T-cell (primary cell): ENCODE measurements around the gene LUZP2. TPM values are rescaled to one million over a fixed set of nuclear protein-coding genes. Genes with fewer than 3 reads are reported as not detected.
"Not testable (repeated sequence)": the region's sequence is repeated elsewhere in the genome, so short reads cannot be mapped to it uniquely, and the experiment has no call there.

Experiments used
- ATAC-seq, 4 experiments: fragments of 200-7000 bp in 3 of 4; fragments of 150-1000 bp in 1 of 4; cut with Tn5 transposase; replicated peaks in 1 of 4; 1 replicate in 3 of 4; 2 replicates in 1 of 4; pipeline ENCODE4 v1.10.0; 2021; ENCODE audit warnings: moderate library complexity in 3 of 4, mild to moderate bottlenecking in 2 of 4, moderate number of reproducible peaks in 1 of 4
- CTCF ChIA-PET, 2 donors: fragments of 300-600 bp; sonication (Branson Sonifier 250); formaldehyde crosslinking; loops; one replicate each; lab custom pipeline; 2022; ENCODE audit warnings: antibody characterized with exemption in 2 of 2; lab: Charles Lee
- POLR2A ChIA-PET, 2 donors: fragments of 300-600 bp; sonication (Branson Sonifier 250); formaldehyde crosslinking; loops; one replicate each; lab custom pipeline; 2022; ENCODE audit warnings: antibody characterized with exemption in 2 of 2; lab: Charles Lee
- DNase-seq, 35 experiments: peaks; one replicate each; pipeline versions ENCODE4 v3.0.0 to v3.0.0-alpha.2; 2013 to 2023
- H3K27ac ChIP-seq: one replicate; pipeline ENCODE4 v1.5.1; 2013; ENCODE audit warnings: low read length
- H3K27me3 ChIP-seq, 2 experiments: replicated peaks in 1 of 2; 1 replicate in 1 of 2; 2 replicates in 1 of 2; pipeline versions ENCODE4 v1.6.1 to v1.7.0; 2013; ENCODE audit warnings: low read length in 1 of 2, mixed read lengths in 1 of 2; ENCODE audit not compliant: control insufficient read depth in 2 of 2, insufficient read depth in 2 of 2; ENCODE audit errors: extremely low read depth in 1 of 2
- H3K36me3 ChIP-seq, 2 donors: 1 replicate in 1 of 2; 2 replicates in 1 of 2; pipeline versions ENCODE4 v1.6.1 to v1.7.0; 2013; ENCODE audit warnings: low read length in 1 of 2; ENCODE audit not compliant: control insufficient read depth in 2 of 2, insufficient read depth in 1 of 2; ENCODE audit errors: extremely low read depth in 1 of 2
- H3K4me1 ChIP-seq, 2 experiments: 1 replicate in 1 of 2; 2 replicates in 1 of 2; pipeline versions ENCODE4 v1.6.1 to v1.7.0; 2013; ENCODE audit warnings: low read length in 2 of 2, mixed read lengths in 1 of 2; ENCODE audit not compliant: insufficient read depth in 2 of 2, control insufficient read depth in 1 of 2; ENCODE audit errors: extremely low read depth in 1 of 2
- H3K4me3 ChIP-seq, 2 donors: 1 replicate in 1 of 2; 2 replicates in 1 of 2; pipeline versions ENCODE4 v1.5.1 to v1.7.0; 2013; ENCODE audit warnings: mild to moderate bottlenecking in 2 of 2, low read length in 1 of 2, moderate library complexity in 1 of 2; ENCODE audit not compliant: control insufficient read depth in 1 of 2; ENCODE audit errors: extremely low read depth in 1 of 2
- H3K9me3 ChIP-seq: 2 replicates; pipeline ENCODE4 v1.7.0; 2013
- H3K27ac Mint-ChIP-seq, 2 donors: one replicate each; pipeline ENCODE4 v1.8.0; 2020 to 2021; ENCODE audit warnings: mild to moderate bottlenecking in 2 of 2, mixed read lengths in 2 of 2
- H3K27me3 Mint-ChIP-seq, 2 donors: one replicate each; pipeline ENCODE4 v1.8.0; 2021 to 2022; ENCODE audit warnings: mixed read lengths in 2 of 2
- H3K36me3 Mint-ChIP-seq: one replicate; pipeline ENCODE4 v1.8.0; 2021; ENCODE audit warnings: mixed read lengths
- H3K4me1 Mint-ChIP-seq, 3 donors: one replicate each; pipeline ENCODE4 v1.8.0; 2020 to 2022; ENCODE audit warnings: mixed read lengths in 3 of 3, mild to moderate bottlenecking in 1 of 3
- H3K4me3 Mint-ChIP-seq, 3 donors: one replicate each; pipeline ENCODE4 v1.8.0; 2020 to 2022; ENCODE audit warnings: mild to moderate bottlenecking in 3 of 3, mixed read lengths in 3 of 3, moderate library complexity in 3 of 3
- H3K9me3 Mint-ChIP-seq, 3 donors: one replicate each; pipeline ENCODE4 v1.8.0; 2020 to 2022; ENCODE audit warnings: mixed read lengths in 3 of 3
- WGBS: methylation state at CpG from one replicate; pipeline ENCODE4 v1.1.5; 2013; ENCODE audit warnings: missing lambda C conversion rate; ENCODE audit not compliant: insufficient coverage; 5-methylcytosine and 5-hydroxymethylcytosine counted together
- total RNA-seq, 35 experiments: library from RNA in 6 of 35; stranded (reverse) in 6 of 35; fragments of 120-200 nt in 1 of 35; gene quantifications; one replicate each; pipeline versions ENCODE4 v1.2.1 to v1.2.4 and lab custom pipeline; 2013 to 2026

LUZP2 gene
- total RNA-seq, 5 donors from 2014 or later (not counting 1 experiment from before 2014, with no cell fraction given), result not detected

- CTCF ChIA-PET, result no interaction called here
- peaks cover 0 to 4% (median 4%) of the 10 kb centered on the region in 3 donors for H3K9me3 Mint-ChIP-seq
Observed at GRCh38 chr11:24890426-24890825, 393.6 kb downstream of the LUZP2 start.

GRCh38 chr11:24891845-24892492, 395.1 kb downstream of the LUZP2 start:
- H3K4me3 ChIP-seq, H3K9me3 ChIP-seq, CTCF ChIA-PET, H3K36me3 Mint-ChIP-seq, POLR2A ChIA-PET, H3K9me3 Mint-ChIP-seq, DNase-seq, ATAC-seq, H3K36me3 ChIP-seq, H3K4me3 Mint-ChIP-seq, H3K27me3 ChIP-seq, H3K27ac Mint-ChIP-seq, H3K4me1 ChIP-seq, H3K4me1 Mint-ChIP-seq, H3K27ac ChIP-seq, H3K27me3 Mint-ChIP-seq: not testable (repeated sequence)
- WGBS, result no CpG with 5 or more reads among the region's 4 CpGs

More at GRCh38 chr11:24890426-24890825, 393.6 kb downstream of the LUZP2 start:
- Histone ChIP-seq H3K4me1 (no peaks in the 10 kb centered on the region), H3K27ac (no peak overlapping the region), H3K36me3 (no peaks in the 10 kb centered on the region), H3K9me3 (no peaks in the 10 kb centered on the region), H3K27me3 (no peaks in the 10 kb centered on the region), H3K4me3 (no peak overlapping the region)
- ATAC-seq, result no peak
- Mint-ChIP-seq H3K4me3 (no peak overlapping the region), H3K36me3 (no peaks in the 10 kb centered on the region), H3K27me3 (no peaks in the 10 kb centered on the region), H3K27ac (no peak overlapping the region), H3K4me1 (no peaks in the 10 kb centered on the region)
- POLR2A ChIA-PET, result no interaction called here
- no CpG with 5 or more reads among the region's 1 CpG for WGBS
- no peak for DNase-seq

GRCh38 chr11:24896118-24896835, 399.4 kb downstream of the LUZP2 start:
- Histone ChIP-seq H3K36me3 (no peaks in the 10 kb centered on the region), H3K27me3 (no peaks in the 10 kb centered on the region), H3K4me1 (no peaks in the 10 kb centered on the region), H3K4me3 (no peak overlapping the region), H3K27ac (no peak overlapping the region), H3K9me3 (no peaks in the 10 kb centered on the region)
- ATAC-seq (no peak), DNase-seq (no peak)
- H3K27ac Mint-ChIP-seq, result no peak overlapping the region
- no peaks in the 10 kb centered on the region for H3K36me3 Mint-ChIP-seq
- ChIA-PET CTCF (interaction anchor here in 1 of 2 donors (0.6 kb wide), 1 partner anchor 10 kb away, joined by 3 read pairs; no protein-coding TSS in a partner anchor), POLR2A (no interaction called here)
- H3K9me3 Mint-ChIP-seq, result peaks cover 0 to 5% (median 4%) of the 10 kb centered on the region in 3 donors
- H3K4me3 Mint-ChIP-seq, result no peak overlapping the region
- peaks cover 0 to 1% (median 1%) of the 10 kb centered on the region in 3 donors for H3K4me1 Mint-ChIP-seq
- no peaks in the 10 kb centered on the region for H3K27me3 Mint-ChIP-seq
- WGBS, result 88% methylated on average over 21 of the region's 32 CpGs

GRCh38 chr11:24900514-24900913, 403.7 kb downstream of the LUZP2 start:
- no peak for ATAC-seq

GRCh38 chr11:24900960-24901549, 404.2 kb downstream of the LUZP2 start:
- no peak overlapping the region for H3K27ac ChIP-seq
- Mint-ChIP-seq H3K27me3 (no peaks in the 10 kb centered on the region), H3K36me3 (no peaks in the 10 kb centered on the region), H3K27ac (no peak overlapping the region), H3K4me3 (no peak overlapping the region), H3K4me1 (peaks cover 0 to 1% (median 1%) of the 10 kb centered on the region in 3 donors), H3K9me3 (peaks cover 0 to 3% (median 0%) of the 10 kb centered on the region in 3 donors)
- H3K36me3 ChIP-seq, result no peaks in the 10 kb centered on the region
- WGBS, result no CpG with 5 or more reads among the region's 1 CpG
- no peaks in the 10 kb centered on the region for H3K4me1 ChIP-seq
- H3K9me3 ChIP-seq, result no peaks in the 10 kb centered on the region
- no peak overlapping the region for H3K4me3 ChIP-seq
- DNase-seq, result no peak
- ChIA-PET POLR2A (no interaction called here), CTCF (no interaction called here)
- H3K27me3 ChIP-seq, result no peaks in the 10 kb centered on the region
- no peak for ATAC-seq

More at GRCh38 chr11:24900514-24900913, 403.7 kb downstream of the LUZP2 start:
- Histone ChIP-seq H3K4me1 (no peaks in the 10 kb centered on the region), H3K36me3 (no peaks in the 10 kb centered on the region), H3K27ac (no peak overlapping the region), H3K9me3 (no peaks in the 10 kb centered on the region), H3K4me3 (no peak overlapping the region), H3K27me3 (no peaks in the 10 kb centered on the region)
- Mint-ChIP-seq H3K27me3 (no peaks in the 10 kb centered on the region), H3K36me3 (no peaks in the 10 kb centered on the region), H3K4me3 (no peak overlapping the region), H3K4me1 (peaks cover 0 to 1% (median 1%) of the 10 kb centered on the region in 3 donors), H3K9me3 (peaks cover 0 to 3% (median 0%) of the 10 kb centered on the region in 3 donors), H3K27ac (no peak overlapping the region)
- ChIA-PET CTCF (no interaction called here), POLR2A (no interaction called here)
- WGBS, result 20% methylated on average over 1 of the region's 3 CpGs
- no peak for DNase-seq

- no peak overlapping the region for H3K4me3 ChIP-seq
- H3K27ac Mint-ChIP-seq, result no peak overlapping the region
- no peak overlapping the region for H3K27ac ChIP-seq
- WGBS, result no CpG with 5 or more reads among the region's 2 CpGs
- POLR2A ChIA-PET, result no interaction called here
- no peaks in the 10 kb centered on the region for H3K36me3 ChIP-seq
- ATAC-seq, result no peak
- H3K4me1 ChIP-seq, result no peaks in the 10 kb centered on the region
- CTCF ChIA-PET, result no interaction called here
- no peak for DNase-seq
- H3K27me3 ChIP-seq, result no peaks in the 10 kb centered on the region
- no peaks in the 10 kb centered on the region for H3K36me3 Mint-ChIP-seq
- peaks cover 0 to 1% (median 1%) of the 10 kb centered on the region in 3 donors for H3K4me1 Mint-ChIP-seq
- H3K4me3 Mint-ChIP-seq, result no peak overlapping the region
- H3K9me3 ChIP-seq, result no peaks in the 10 kb centered on the region
- peaks cover 0 to 5% (median 0%) of the 10 kb centered on the region in 3 donors for H3K9me3 Mint-ChIP-seq
- no peaks in the 10 kb centered on the region for H3K27me3 Mint-ChIP-seq
Observed at GRCh38 chr11:24903555-24903954, 406.7 kb downstream of the LUZP2 start.
